Stomach (tissue), 9 donors: Measurements from ENCODE around the gene ESPNL. TPM values are rescaled to one million over a fixed set of nuclear protein-coding genes. Genes with fewer than 3 reads are reported as not detected.
A peak's percentile ranks its signal among the peaks of the same experiment; 100 is the strongest.

ENCODE experiments used
- DNase-seq, 2 donors: peaks; one replicate each; pipeline versions ENCODE4 v3.0.0 to v3.0.0-alpha.2; 2013 to 2019
- H3K27ac ChIP-seq, 5 donors: fragments of 200-600 bp in 4 of 5; sonication (generic) in 4 of 5; one replicate each; pipeline ENCODE4 v1.5.1; 2013 to 2019; ENCODE audit warnings: mild to moderate bottlenecking in 1 of 5, moderate library complexity in 1 of 5
- H3K27me3 ChIP-seq, 3 donors: fragments of 200-600 bp; sonication (generic); one replicate each; pipeline ENCODE4 v1.5.1; 2017 to 2019; ENCODE audit warnings: mixed run types in 1 of 3
- H3K36me3 ChIP-seq, 4 donors: fragments of 200-600 bp; sonication (generic); 1 replicate in 3 of 4; 2 replicates in 1 of 4; pipeline ENCODE4 v1.5.1; 2016 to 2019
- H3K4me1 ChIP-seq, 4 donors: fragments of 200-600 bp; sonication (generic); one replicate each; pipeline ENCODE4 v1.5.1; 2016 to 2019
- H3K4me3 ChIP-seq, 4 donors: fragments of 200-600 bp; sonication (generic) in 3 of 4; one replicate each; pipeline ENCODE4 v1.5.1; 2016 to 2019; ENCODE audit warnings: mild to moderate bottlenecking in 1 of 4
- H3K9me3 ChIP-seq, 4 donors: fragments of 200-600 bp; sonication (generic); one replicate each; pipeline ENCODE4 v1.5.1; 2016 to 2019
- EP300 ChIP-seq: sonication (generic); formaldehyde crosslinking; IDR thresholded peaks from one replicate; pipeline ENCODE4 v1.6.1; 2017; ENCODE audit warnings: antibody characterized with exemption
- POLR2A ChIP-seq, 4 donors: fragments of 450-650 bp; IDR thresholded peaks; one replicate each; pipeline ENCODE4 v1.6.1; 2016; ENCODE audit warnings: antibody characterized with exemption in 4 of 4, control low read depth in 2 of 4, mild to moderate bottlenecking in 1 of 4, moderate library complexity in 1 of 4
- POLR2AphosphoS5 ChIP-seq, 3 donors: sonication (generic); formaldehyde crosslinking; IDR thresholded peaks; one replicate each; pipeline ENCODE4 v1.6.1; 2016; ENCODE audit warnings: antibody characterized with exemption in 3 of 3
- WGBS, 5 donors: extraction: QIAGEN DNeasy Blood & Tissue Kit in 3 of 5; methylation state at CpG; one replicate each; pipeline versions ENCODE4 v1.1.5 to v1.1.7; 2013 to 2018; 5-methylcytosine and 5-hydroxymethylcytosine counted together
- intact Hi-C: fragments of 100-400 bp; cut with DNase I; formaldehyde crosslinking; loops from one replicate; pipeline ENCODE4 v1.15.1; 2023; ENCODE audit warnings: low total_unique reads
- polyA plus RNA-seq, 3 donors: library from polyadenylated mRNA; stranded (reverse); fragments of 200-250 nt; gene quantifications; one replicate each; pipeline ENCODE4 v1.2.3, GENCODE V29; 2013
- total RNA-seq, 5 donors: library from RNA; depleted of rRNA; stranded (reverse); fragments of >200 nt; gene quantifications; one replicate each; pipeline versions ENCODE4 v1.1.0 to v1.2.3, GENCODE V29; 2014 to 2016
- TF ChIP-seq, protein P1 (sequence below), 7 experiments: fragments of 450-650 bp in 4 of 7; fragments of 200-600 bp in 3 of 7; sonication (generic) in 3 of 7; IDR thresholded peaks; one replicate each; pipeline ENCODE4 v1.5.1; 2016 to 2019; ENCODE audit warnings: antibody characterized with exemption in 7 of 7, control low read depth in 2 of 7, mild to moderate bottlenecking in 1 of 7
- donor health status: healthy with polysubstance abuse.
- donor health status: Bipolar disorder and iron deficiency.
- donor health status: healthy.

The ESPNL gene
- total and polyA plus RNA-seq, 8 donors, result 0.05 to 1.3 (median 0.31) TPM; not detected in 3

GRCh38 chr2:238176613-238177012 lies 76.5 kb downstream of the ESPNL start:
- Histone ChIP-seq H3K4me3 (no peak overlapping the region), H3K9me3 (no peaks in the 10 kb centered on the region), H3K4me1 (no peaks in the 10 kb centered on the region), H3K27me3 (no peaks in the 10 kb centered on the region), H3K36me3 (peaks cover 74 to 100% (median 99%) of the 10 kb centered on the region in 4 donors), H3K27ac (peak overlapping the region in 1 of 5 donors; percentile 18)
- intact Hi-C loops, result no loop called here
- no peak for DNase-seq
- TF ChIP-seq POLR2AphosphoS5 (IDR thresholded peaks at IDR 0.05) (peak in 1 of 3 donors; percentile 7), EP300 (no peak)

GRCh38 chr2:238180554-238180953 lies 80.4 kb downstream of the ESPNL start:
- WGBS, 5 donors, result 80 to 95% (median 93%) methylated on average over 5 of the region's 5 CpGs
- Histone ChIP-seq H3K36me3 (peaks cover 81 to 100% (median 99%) of the 10 kb centered on the region in 4 donors), H3K9me3 (no peaks in the 10 kb centered on the region), H3K4me3 (no peak overlapping the region), H3K4me1 (no peaks in the 10 kb centered on the region), H3K27ac (no peak overlapping the region), H3K27me3 (no peaks in the 10 kb centered on the region)
- DNase-seq, result no peak
- intact Hi-C loops, result no loop called here
- TF ChIP-seq POLR2AphosphoS5 (IDR thresholded peaks at IDR 0.05) (no peak), EP300 (no peak), POLR2A (IDR thresholded peaks at IDR 0.05) (no peak)

DNA sequence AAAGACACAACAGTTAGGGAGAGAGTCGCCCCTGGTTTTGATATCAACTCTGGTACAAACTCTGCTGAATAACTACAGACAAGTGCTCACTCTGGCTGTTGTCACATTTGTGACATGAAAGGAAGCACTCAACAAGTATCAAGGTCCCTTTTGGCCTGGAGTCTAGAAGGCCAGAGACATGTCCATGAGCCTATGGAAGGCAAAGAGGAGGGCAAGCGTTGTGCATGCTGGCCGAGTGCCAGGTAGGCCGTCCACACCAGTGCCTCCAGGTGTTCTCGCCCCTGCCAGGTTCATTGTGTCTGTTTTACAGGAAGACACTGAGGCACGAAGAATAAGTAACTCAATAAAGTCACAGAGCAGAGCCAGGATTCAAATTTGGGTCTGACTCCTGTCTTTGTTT lies 82.2 kb downstream of the ESPNL start:
- intact Hi-C loops, result no loop called here
- Histone ChIP-seq H3K27me3 (no peaks in the 10 kb centered on the region), H3K9me3 (no peaks in the 10 kb centered on the region), H3K36me3 (peaks cover 96 to 100% (median 100%) of the 10 kb centered on the region in 4 donors), H3K27ac (no peak overlapping the region), H3K4me1 (no peaks in the 10 kb centered on the region), H3K4me3 (no peak overlapping the region)
- WGBS, 5 donors, result 72 to 75% (median 73%) methylated on average over 6 of the region's 6 CpGs
- DNase-seq, result no peak
- TF ChIP-seq, protein P1, sequence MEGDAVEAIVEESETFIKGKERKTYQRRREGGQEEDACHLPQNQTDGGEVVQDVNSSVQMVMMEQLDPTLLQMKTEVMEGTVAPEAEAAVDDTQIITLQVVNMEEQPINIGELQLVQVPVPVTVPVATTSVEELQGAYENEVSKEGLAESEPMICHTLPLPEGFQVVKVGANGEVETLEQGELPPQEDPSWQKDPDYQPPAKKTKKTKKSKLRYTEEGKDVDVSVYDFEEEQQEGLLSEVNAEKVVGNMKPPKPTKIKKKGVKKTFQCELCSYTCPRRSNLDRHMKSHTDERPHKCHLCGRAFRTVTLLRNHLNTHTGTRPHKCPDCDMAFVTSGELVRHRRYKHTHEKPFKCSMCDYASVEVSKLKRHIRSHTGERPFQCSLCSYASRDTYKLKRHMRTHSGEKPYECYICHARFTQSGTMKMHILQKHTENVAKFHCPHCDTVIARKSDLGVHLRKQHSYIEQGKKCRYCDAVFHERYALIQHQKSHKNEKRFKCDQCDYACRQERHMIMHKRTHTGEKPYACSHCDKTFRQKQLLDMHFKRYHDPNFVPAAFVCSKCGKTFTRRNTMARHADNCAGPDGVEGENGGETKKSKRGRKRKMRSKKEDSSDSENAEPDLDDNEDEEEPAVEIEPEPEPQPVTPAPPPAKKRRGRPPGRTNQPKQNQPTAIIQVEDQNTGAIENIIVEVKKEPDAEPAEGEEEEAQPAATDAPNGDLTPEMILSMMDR (IDR thresholded peaks at IDR 0.05), result no peak
- no peak for TF ChIP-seq POLR2AphosphoS5 (IDR thresholded peaks at IDR 0.05)

Other genes starting within 250 kb of the ESPNL start
- gene RAMP1, start 240.7 kb upstream of the ESPNL start, total RNA-seq, result 100 to 1,000 TPM in 1 of 5 donors, 10 to 100 TPM in 3, under 1 TPM in 1; 0.87 to 113 (median 31.4) TPM
- 100 to 1,000 TPM in 1 of 3 donors, 10 to 100 TPM in 2; 14.1 to 101 (median 32.3) TPM for gene RAMP1, start 240.7 kb upstream of the ESPNL start, polyA plus RNA-seq
- 10 to 100 TPM in 3 of 5 donors, 1 to 10 TPM in 1, not detected in 1; 6.4 to 87.0 (median 28.8) TPM for gene UBE2F, start 133.3 kb upstream of the ESPNL start, total RNA-seq
- 10 to 100 TPM; 44.9 to 63.1 (median 60.2) TPM for gene UBE2F, start 133.3 kb upstream of the ESPNL start, polyA plus RNA-seq
- 10 to 100 TPM in 4 of 5 donors, 1 to 10 TPM in 1; 7.2 to 12.8 (median 12.1) TPM for gene SCLY, start 39.3 kb upstream of the ESPNL start, total RNA-seq
- 10 to 100 TPM in 1 of 3 donors, 1 to 10 TPM in 2; 5.4 to 11.3 (median 9.9) TPM for gene SCLY, start 39.3 kb upstream of the ESPNL start, polyA plus RNA-seq
- gene KLHL30, start 38.3 kb downstream of the ESPNL start, total RNA-seq, result 1 to 10 TPM in 2 of 5 donors, under 1 TPM in 1, not detected in 2; 0.29 to 1.7 (median 1.3) TPM
- gene KLHL30, start 38.3 kb downstream of the ESPNL start, polyA plus RNA-seq, result under 1 TPM; 0.06 to 0.46 (median 0.15) TPM
- 1 to 10 TPM in 1 of 5 donors, under 1 TPM in 1, not detected in 3; 0.89 to 1.1 TPM for gene ERFE, start 58.6 kb downstream of the ESPNL start, total RNA-seq
- gene ERFE, start 58.6 kb downstream of the ESPNL start, polyA plus RNA-seq, result under 1 TPM in 2 of 3 donors, not detected in 1; 0.13 to 0.75 TPM
- 10 to 100 TPM; 20.4 to 59.4 (median 33.6) TPM for gene ILKAP, start 103.4 kb downstream of the ESPNL start, total RNA-seq
- 10 to 100 TPM; 37.1 to 55.1 (median 38.5) TPM for gene ILKAP, start 103.4 kb downstream of the ESPNL start, polyA plus RNA-seq
- 100 to 1,000 TPM in 1 of 5 donors, 10 to 100 TPM in 1, 1 to 10 TPM in 2, not detected in 1; 6.7 to 222 (median 45.5) TPM for gene HES6, start 139.7 kb downstream of the ESPNL start, total RNA-seq
- 10 to 100 TPM; 10.8 to 20.0 (median 17.0) TPM for gene HES6, start 139.7 kb downstream of the ESPNL start, polyA plus RNA-seq
- 100 to 1,000 TPM in 1 of 5 donors, 10 to 100 TPM in 4; 20.9 to 188 (median 40.8) TPM for gene PER2, start 188.3 kb downstream of the ESPNL start, total RNA-seq
- 1 to 10 TPM; 4.4 to 9.8 (median 7.3) TPM for gene PER2, start 188.3 kb downstream of the ESPNL start, polyA plus RNA-seq
- gene TRAF3IP1, start 220.2 kb downstream of the ESPNL start, total RNA-seq, result 10 to 100 TPM in 3 of 5 donors, 1 to 10 TPM in 1, under 1 TPM in 1; 0.58 to 21.1 (median 10.7) TPM
- gene TRAF3IP1, start 220.2 kb downstream of the ESPNL start, polyA plus RNA-seq, result 10 to 100 TPM in 2 of 3 donors, 1 to 10 TPM in 1; 4.4 to 20.6 (median 10.8) TPM